ENCODE data around the gene FANCE.
"Not testable (repeated sequence)": the region's sequence is repeated elsewhere in the genome, so short reads cannot be mapped to it uniquely, and the experiment has no call there.

FANCE gene

GRCh38 chr6:35432702-35433101 lies 19.4 kb upstream of the FANCE start:
- H3K4me3 ChIP-seq (ENCODE audit: low read depth in 1 of 2, low read length in 2 of 2); H3K27me3 ChIP-seq (ENCODE audit: low read depth, low read length); H3K36me3 ChIP-seq (ENCODE audit: control insufficient read depth in 1 of 2, insufficient read depth in 2 of 2, low read length in 2 of 2); H3K4me1 ChIP-seq (ENCODE audit: control insufficient read depth in 1 of 2, insufficient read depth in 2 of 2, low read length in 2 of 2); H3K27ac ChIP-seq (ENCODE audit: low read length): not testable (repeated sequence)
- H3K9me3 ChIP-seq (ENCODE audit: control insufficient read depth in 1 of 2, low read length in 2 of 2): peaks cover 8 to 12% of the 10 kb centered on the region in 2 donors

- peaks cover 0 to 4% of the 10 kb centered on the region in 2 donors for H3K4me1 ChIP-seq (ENCODE audit: control insufficient read depth in 1 of 2, insufficient read depth in 2 of 2, low read length in 2 of 2)
- no peak overlapping the region for H3K27ac ChIP-seq (ENCODE audit: low read length)
- H3K36me3 ChIP-seq (ENCODE audit: control insufficient read depth in 1 of 2, insufficient read depth in 2 of 2, low read length in 2 of 2): no peaks in the 10 kb centered on the region
- H3K4me3 ChIP-seq (ENCODE audit: low read depth in 1 of 2, low read length in 2 of 2): no peak overlapping the region
- H3K9me3 ChIP-seq (ENCODE audit: control insufficient read depth in 1 of 2, low read length in 2 of 2): no peaks in the 10 kb centered on the region
- no peaks in the 10 kb centered on the region for H3K27me3 ChIP-seq (ENCODE audit: low read depth, low read length)
These were observed 16.9 kb upstream of the FANCE start for GRCh38 chr6:35435074-35435837.

GRCh38 chr6:35436071-35436857 lies 15.9 kb upstream of the FANCE start:
- Histone ChIP-seq H3K27ac (ENCODE audit: low read length) (no peak overlapping the region), H3K9me3 (ENCODE audit: control insufficient read depth in 1 of 2, low read length in 2 of 2) (no peaks in the 10 kb centered on the region), H3K4me1 (ENCODE audit: control insufficient read depth in 1 of 2, insufficient read depth in 2 of 2, low read length in 2 of 2) (peaks cover 0 to 4% of the 10 kb centered on the region in 2 donors), H3K4me3 (ENCODE audit: low read depth in 1 of 2, low read length in 2 of 2) (no peak overlapping the region), H3K36me3 (ENCODE audit: control insufficient read depth in 1 of 2, insufficient read depth in 2 of 2, low read length in 2 of 2) (no peaks in the 10 kb centered on the region), H3K27me3 (ENCODE audit: low read depth, low read length) (no peaks in the 10 kb centered on the region)

- not testable (repeated sequence) for H3K9me3 ChIP-seq (ENCODE audit: control insufficient read depth in 1 of 2, low read length in 2 of 2); H3K36me3 ChIP-seq (ENCODE audit: control insufficient read depth in 1 of 2, insufficient read depth in 2 of 2, low read length in 2 of 2); H3K4me1 ChIP-seq (ENCODE audit: control insufficient read depth in 1 of 2, insufficient read depth in 2 of 2, low read length in 2 of 2); H3K27me3 ChIP-seq (ENCODE audit: low read depth, low read length); H3K4me3 ChIP-seq (ENCODE audit: low read depth in 1 of 2, low read length in 2 of 2); H3K27ac ChIP-seq (ENCODE audit: low read length)
These were observed 13.6 kb upstream of the FANCE start for GRCh38 chr6:35438378-35439065.

GRCh38 chr6:35439308-35439707 lies 12.8 kb upstream of the FANCE start:
- Histone ChIP-seq H3K4me3 (ENCODE audit: low read depth in 1 of 2, low read length in 2 of 2) (no peak overlapping the region), H3K4me1 (ENCODE audit: control insufficient read depth in 1 of 2, insufficient read depth in 2 of 2, low read length in 2 of 2) (peaks cover 0 to 4% of the 10 kb centered on the region in 2 donors), H3K36me3 (ENCODE audit: control insufficient read depth in 1 of 2, insufficient read depth in 2 of 2, low read length in 2 of 2) (no peaks in the 10 kb centered on the region), H3K9me3 (ENCODE audit: control insufficient read depth in 1 of 2, low read length in 2 of 2) (no peaks in the 10 kb centered on the region), H3K27me3 (ENCODE audit: low read depth, low read length) (no peaks in the 10 kb centered on the region), H3K27ac (ENCODE audit: low read length) (no peak overlapping the region)

GRCh38 chr6:35441205-35441604 lies 10.9 kb upstream of the FANCE start:
- Histone ChIP-seq H3K4me1 (ENCODE audit: control insufficient read depth in 1 of 2, insufficient read depth in 2 of 2, low read length in 2 of 2) (no peaks in the 10 kb centered on the region), H3K9me3 (ENCODE audit: control insufficient read depth in 1 of 2, low read length in 2 of 2) (no peaks in the 10 kb centered on the region), H3K36me3 (ENCODE audit: control insufficient read depth in 1 of 2, insufficient read depth in 2 of 2, low read length in 2 of 2) (no peaks in the 10 kb centered on the region), H3K27ac (ENCODE audit: low read length) (no peak overlapping the region), H3K4me3 (ENCODE audit: low read depth in 1 of 2, low read length in 2 of 2) (no peak overlapping the region), H3K27me3 (ENCODE audit: low read depth, low read length) (no peaks in the 10 kb centered on the region)

GRCh38 chr6:35441642-35442041 lies 10.5 kb upstream of the FANCE start:
- H3K27ac ChIP-seq (ENCODE audit: low read length): no peak overlapping the region
- no peaks in the 10 kb centered on the region for H3K36me3 ChIP-seq (ENCODE audit: control insufficient read depth in 1 of 2, insufficient read depth in 2 of 2, low read length in 2 of 2)
- H3K4me1 ChIP-seq (ENCODE audit: control insufficient read depth in 1 of 2, insufficient read depth in 2 of 2, low read length in 2 of 2): no peaks in the 10 kb centered on the region
- no peaks in the 10 kb centered on the region for H3K27me3 ChIP-seq (ENCODE audit: low read depth, low read length)
- H3K9me3 ChIP-seq (ENCODE audit: control insufficient read depth in 1 of 2, low read length in 2 of 2): no peaks in the 10 kb centered on the region
- H3K4me3 ChIP-seq (ENCODE audit: low read depth in 1 of 2, low read length in 2 of 2): no peak overlapping the region

GRCh38 chr6:35442693-35443092 lies 9.4 kb upstream of the FANCE start:
- H3K27ac ChIP-seq (ENCODE audit: low read length): no peak overlapping the region
- no peaks in the 10 kb centered on the region for H3K27me3 ChIP-seq (ENCODE audit: low read depth, low read length)
- no peaks in the 10 kb centered on the region for H3K4me1 ChIP-seq (ENCODE audit: control insufficient read depth in 1 of 2, insufficient read depth in 2 of 2, low read length in 2 of 2)
- no peaks in the 10 kb centered on the region for H3K9me3 ChIP-seq (ENCODE audit: control insufficient read depth in 1 of 2, low read length in 2 of 2)
- no peak overlapping the region for H3K4me3 ChIP-seq (ENCODE audit: low read depth in 1 of 2, low read length in 2 of 2)
- no peaks in the 10 kb centered on the region for H3K36me3 ChIP-seq (ENCODE audit: control insufficient read depth in 1 of 2, insufficient read depth in 2 of 2, low read length in 2 of 2)

GRCh38 chr6:35443341-35444030 lies 8.7 kb upstream of the FANCE start:
- H3K9me3 ChIP-seq (ENCODE audit: control insufficient read depth in 1 of 2, low read length in 2 of 2): no peaks in the 10 kb centered on the region
- H3K36me3 ChIP-seq (ENCODE audit: control insufficient read depth in 1 of 2, insufficient read depth in 2 of 2, low read length in 2 of 2): no peaks in the 10 kb centered on the region
- no peaks in the 10 kb centered on the region for H3K27me3 ChIP-seq (ENCODE audit: low read depth, low read length)
- no peaks in the 10 kb centered on the region for H3K4me1 ChIP-seq (ENCODE audit: control insufficient read depth in 1 of 2, insufficient read depth in 2 of 2, low read length in 2 of 2)
- H3K4me3 ChIP-seq (ENCODE audit: low read depth in 1 of 2, low read length in 2 of 2): no peak overlapping the region
- H3K27ac ChIP-seq (ENCODE audit: low read length): no peak overlapping the region

- no peaks in the 10 kb centered on the region for H3K27me3 ChIP-seq (ENCODE audit: low read depth, low read length)
- no peaks in the 10 kb centered on the region for H3K9me3 ChIP-seq (ENCODE audit: control insufficient read depth in 1 of 2, low read length in 2 of 2)
- H3K4me3 ChIP-seq (ENCODE audit: low read depth in 1 of 2, low read length in 2 of 2): no peak overlapping the region
- H3K36me3 ChIP-seq (ENCODE audit: control insufficient read depth in 1 of 2, insufficient read depth in 2 of 2, low read length in 2 of 2): no peaks in the 10 kb centered on the region
- no peak overlapping the region for H3K27ac ChIP-seq (ENCODE audit: low read length)
- peaks cover 0 to 3% of the 10 kb centered on the region in 2 donors for H3K4me1 ChIP-seq (ENCODE audit: control insufficient read depth in 1 of 2, insufficient read depth in 2 of 2, low read length in 2 of 2)
These were observed 6.4 kb upstream of the FANCE start for GRCh38 chr6:35445691-35446090.

GRCh38 chr6:35448191-35448590 lies 3.9 kb upstream of the FANCE start:
- no peaks in the 10 kb centered on the region for H3K9me3 ChIP-seq (ENCODE audit: control insufficient read depth in 1 of 2, low read length in 2 of 2)
- no peaks in the 10 kb centered on the region for H3K36me3 ChIP-seq (ENCODE audit: control insufficient read depth in 1 of 2, insufficient read depth in 2 of 2, low read length in 2 of 2)
- no peak overlapping the region for H3K4me3 ChIP-seq (ENCODE audit: low read depth in 1 of 2, low read length in 2 of 2)
- no peaks in the 10 kb centered on the region for H3K27me3 ChIP-seq (ENCODE audit: low read depth, low read length)
- H3K27ac ChIP-seq (ENCODE audit: low read length): no peak overlapping the region
- H3K4me1 ChIP-seq (ENCODE audit: control insufficient read depth in 1 of 2, insufficient read depth in 2 of 2, low read length in 2 of 2): peaks cover 0 to 16% of the 10 kb centered on the region in 2 donors
